HCT116 (cell line): ENCODE results near the gene RAVER2.

Experiments used
- CBX3 ChIP-seq: IDR thresholded peaks from 2 replicates; pipeline ENCODE4 v1.6.1; 2012; ENCODE audit warnings: low read depth
- CEBPB ChIP-seq: IDR thresholded peaks from 2 replicates; pipeline ENCODE4 v1.6.1; 2012; ENCODE audit warnings: low read depth
- EZH2 ChIP-seq: fragments of 200-600 bp; sonication (generic); IDR thresholded peaks from 2 replicates; pipeline ENCODE4 v1.6.1; 2017; ENCODE audit warnings: antibody characterized with exemption, mixed run types
- EZH2phosphoT487 ChIP-seq: fragments of 200-600 bp; IDR thresholded peaks from 2 replicates; pipeline ENCODE4 v1.6.1; 2018; ENCODE audit warnings: antibody characterized with exemption, borderline replicate concordance
- POLR2A ChIP-seq: IDR thresholded peaks from 2 replicates; pipeline ENCODE4 v1.7.0; 2011; ENCODE audit warnings: borderline replicate concordance; ENCODE audit not compliant: insufficient read depth, insufficient read length; ENCODE audit errors: extremely low read depth
- POLR2AphosphoS5 ChIP-seq: IDR thresholded peaks from 2 replicates; pipeline ENCODE4 v1.6.1; 2011; ENCODE audit warnings: mild to moderate bottlenecking, low read depth, low read length, moderate library complexity
- SIN3A ChIP-seq: IDR thresholded peaks from 2 replicates; pipeline ENCODE4 v1.6.1; 2012; ENCODE audit warnings: low read depth
- TCF7L2 ChIP-seq: IDR thresholded peaks from 2 replicates; pipeline ENCODE4 v1.7.0; 2011; ENCODE audit warnings: borderline replicate concordance, inconsistent platforms; ENCODE audit not compliant: insufficient read depth, insufficient read length; ENCODE audit errors: extremely low read depth
- TF ChIP-seq, protein P1 (sequence below), 3 experiments: fragments of 200-600 bp in 1 of 3; sonication (generic) in 1 of 3; IDR thresholded peaks in 2 of 3; conservative IDR thresholded peaks in 1 of 3; 2 replicates each; pipeline ENCODE4 v1.5.1; 2012 to 2017; ENCODE audit warnings: low read depth in 2 of 3, low read length in 2 of 3, antibody characterized with exemption in 1 of 3, borderline replicate concordance in 1 of 3, control low read depth in 1 of 3, mild to moderate bottlenecking in 1 of 3, mixed read lengths in 1 of 3, mixed run types in 1 of 3, moderate library complexity in 1 of 3; ENCODE audit not compliant: insufficient read depth in 1 of 3
- TF ChIP-seq, protein P2 (sequence below): IDR thresholded peaks from 2 replicates; pipeline ENCODE4 v1.6.1; 2012
- TF ChIP-seq, protein P3 (sequence below): IDR thresholded peaks from 2 replicates; pipeline ENCODE4 v1.6.1; 2011; ENCODE audit warnings: mild to moderate bottlenecking, low read length, moderate library complexity; ENCODE audit not compliant: insufficient replicate concordance; ENCODE audit errors: extremely low read depth

DNA sequence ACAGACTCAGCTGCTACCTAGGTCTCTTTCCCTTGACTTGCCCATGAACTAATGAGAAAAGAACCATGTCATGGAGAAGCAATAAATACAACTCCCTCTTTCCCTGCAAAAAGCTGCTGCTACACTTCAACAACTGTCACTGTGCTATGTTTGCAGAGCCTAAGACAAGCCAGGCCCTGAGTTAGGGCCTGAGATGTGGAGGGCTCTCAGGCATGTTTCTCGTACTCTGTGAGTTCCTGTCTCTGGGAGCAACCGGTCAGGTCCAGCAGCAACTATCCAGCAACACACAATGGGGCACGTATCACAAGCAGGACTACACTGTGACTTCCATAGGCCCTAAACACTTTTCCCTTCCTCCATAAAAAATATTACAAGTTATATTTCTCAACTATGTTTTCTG lies 129.8 kb downstream of the RAVER2 start:
- no peak for TF ChIP-seq POLR2A
- TF ChIP-seq, protein P1, sequence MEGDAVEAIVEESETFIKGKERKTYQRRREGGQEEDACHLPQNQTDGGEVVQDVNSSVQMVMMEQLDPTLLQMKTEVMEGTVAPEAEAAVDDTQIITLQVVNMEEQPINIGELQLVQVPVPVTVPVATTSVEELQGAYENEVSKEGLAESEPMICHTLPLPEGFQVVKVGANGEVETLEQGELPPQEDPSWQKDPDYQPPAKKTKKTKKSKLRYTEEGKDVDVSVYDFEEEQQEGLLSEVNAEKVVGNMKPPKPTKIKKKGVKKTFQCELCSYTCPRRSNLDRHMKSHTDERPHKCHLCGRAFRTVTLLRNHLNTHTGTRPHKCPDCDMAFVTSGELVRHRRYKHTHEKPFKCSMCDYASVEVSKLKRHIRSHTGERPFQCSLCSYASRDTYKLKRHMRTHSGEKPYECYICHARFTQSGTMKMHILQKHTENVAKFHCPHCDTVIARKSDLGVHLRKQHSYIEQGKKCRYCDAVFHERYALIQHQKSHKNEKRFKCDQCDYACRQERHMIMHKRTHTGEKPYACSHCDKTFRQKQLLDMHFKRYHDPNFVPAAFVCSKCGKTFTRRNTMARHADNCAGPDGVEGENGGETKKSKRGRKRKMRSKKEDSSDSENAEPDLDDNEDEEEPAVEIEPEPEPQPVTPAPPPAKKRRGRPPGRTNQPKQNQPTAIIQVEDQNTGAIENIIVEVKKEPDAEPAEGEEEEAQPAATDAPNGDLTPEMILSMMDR (IDR thresholded peaks at IDR 0.05 in 2 of 3, conservative IDR thresholded peaks at IDR 0.05 in 1 of 3; ENCODE audit: borderline replicate concordance in 1 of 3, insufficient read depth in 1 of 3, low read depth in 2 of 3, low read length in 2 of 3), result no peak
- no peak for TF ChIP-seq EZH2
- TF ChIP-seq SIN3A, result no peak
- TF ChIP-seq EZH2phosphoT487, result no peak
- TF ChIP-seq POLR2AphosphoS5, result no peak
- TF ChIP-seq CBX3, result no peak
- TF ChIP-seq, protein P2, sequence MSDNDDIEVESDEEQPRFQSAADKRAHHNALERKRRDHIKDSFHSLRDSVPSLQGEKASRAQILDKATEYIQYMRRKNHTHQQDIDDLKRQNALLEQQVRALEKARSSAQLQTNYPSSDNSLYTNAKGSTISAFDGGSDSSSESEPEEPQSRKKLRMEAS, result no peak
- TF ChIP-seq CEBPB, result no peak
- TF ChIP-seq TCF7L2, result no peak
- TF ChIP-seq, protein P3, sequence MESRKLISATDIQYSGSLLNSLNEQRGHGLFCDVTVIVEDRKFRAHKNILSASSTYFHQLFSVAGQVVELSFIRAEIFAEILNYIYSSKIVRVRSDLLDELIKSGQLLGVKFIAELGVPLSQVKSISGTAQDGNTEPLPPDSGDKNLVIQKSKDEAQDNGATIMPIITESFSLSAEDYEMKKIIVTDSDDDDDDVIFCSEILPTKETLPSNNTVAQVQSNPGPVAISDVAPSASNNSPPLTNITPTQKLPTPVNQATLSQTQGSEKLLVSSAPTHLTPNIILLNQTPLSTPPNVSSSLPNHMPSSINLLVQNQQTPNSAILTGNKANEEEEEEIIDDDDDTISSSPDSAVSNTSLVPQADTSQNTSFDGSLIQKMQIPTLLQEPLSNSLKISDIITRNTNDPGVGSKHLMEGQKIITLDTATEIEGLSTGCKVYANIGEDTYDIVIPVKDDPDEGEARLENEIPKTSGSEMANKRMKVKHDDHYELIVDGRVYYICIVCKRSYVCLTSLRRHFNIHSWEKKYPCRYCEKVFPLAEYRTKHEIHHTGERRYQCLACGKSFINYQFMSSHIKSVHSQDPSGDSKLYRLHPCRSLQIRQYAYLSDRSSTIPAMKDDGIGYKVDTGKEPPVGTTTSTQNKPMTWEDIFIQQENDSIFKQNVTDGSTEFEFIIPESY, result no peak
